ENCODE data around the gene VPS26C. TPM values are rescaled to one million over a fixed set of nuclear protein-coding genes. Genes with fewer than 3 reads are reported as not detected.

VPS26C gene
- total and polyA plus RNA-seq, 5 experiments from 2014 or later = 60.1 to 77.8 (median 72.7) TPM

- ATAC-seq (no peak), DNase-seq (no peak)
- Mint-ChIP-seq H3K36me3 (peaks cover 0 to 7% (median 1%) of the 10 kb centered on the region in 3 donors), H3K27ac (peak overlapping the region in 7 of 10 donors; percentile 13 to 94 (median 35)), H3K4me1 (peaks cover 7 to 60% (median 38%) of the 10 kb centered on the region in 4 donors), H3K27me3 (no peaks in the 10 kb centered on the region), H3K9me3 (no peaks in the 10 kb centered on the region), H3K4me3 (peak overlapping the region in 2 of 10 donors; percentile 19 to 41)
- POLR2A ChIA-PET = interaction anchor here (0.7 to 2.5 kb wide), 3 partner anchors 8 to 861 kb away, joined by 3 to 13 read pairs (median 3); partner anchors contain the start of gene VPS26C
These were observed 7.7 kb downstream of the VPS26C start for GRCh38 chr21:37259426-37259825.

- DNase-seq (peak; percentile 66 to 88 (median 76)), ATAC-seq (peak; percentile 80 to 81)
- H3K27ac Mint-ChIP-seq = peak overlapping the region; percentile 90 to 97 (median 94)
- POLR2A ChIA-PET = interaction anchor here (0.7 to 2.5 kb wide), 4 partner anchors 9 to 862 kb away, joined by 3 to 13 read pairs (median 4); partner anchors contain the start of gene VPS26C
- no peaks in the 10 kb centered on the region for H3K9me3 Mint-ChIP-seq
- H3K36me3 Mint-ChIP-seq = peaks cover 0 to 10% (median 1%) of the 10 kb centered on the region in 3 donors
- no peaks in the 10 kb centered on the region for H3K27me3 Mint-ChIP-seq
- peaks cover 12 to 54% (median 37%) of the 10 kb centered on the region in 4 donors for H3K4me1 Mint-ChIP-seq
- peak overlapping the region; percentile 80 to 94 (median 90) for H3K4me3 Mint-ChIP-seq
These were observed 8.9 kb downstream of the VPS26C start for GRCh38 chr21:37257967-37258877.

DNA sequence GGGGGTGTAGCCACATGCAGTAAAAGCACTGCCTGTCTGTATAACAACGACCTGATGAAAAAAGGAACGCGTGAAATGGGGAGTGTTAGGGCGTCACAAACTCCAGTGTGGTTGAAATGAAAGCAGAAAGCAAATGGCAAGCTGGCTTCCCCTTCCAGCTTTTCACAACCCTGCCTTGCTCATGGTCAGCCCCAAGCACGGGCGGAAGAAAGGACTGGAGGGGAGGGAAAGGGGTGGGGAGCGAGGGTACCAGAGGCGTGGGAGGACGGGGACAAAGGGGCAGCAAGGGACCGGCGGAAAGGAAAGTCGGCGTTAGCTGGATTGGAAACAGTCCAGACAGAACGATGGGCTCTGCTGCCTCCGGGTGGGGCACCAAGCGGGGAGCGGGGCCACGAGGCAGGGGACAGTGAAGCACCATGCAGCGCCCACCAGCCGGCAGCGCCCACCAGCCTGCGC is 9.6 kb downstream of the VPS26C start:
- peak; percentile 41 to 66 for ATAC-seq
- Mint-ChIP-seq H3K4me1 (peaks cover 14 to 54% (median 41%) of the 10 kb centered on the region in 4 donors), H3K27ac (peak overlapping the region; percentile 17 to 96 (median 90)), H3K9me3 (no peaks in the 10 kb centered on the region), H3K27me3 (no peaks in the 10 kb centered on the region), H3K36me3 (peaks cover 0 to 10% (median 0%) of the 10 kb centered on the region in 3 donors), H3K4me3 (peak overlapping the region; percentile 80 to 94 (median 90))
- peak in 6 of 10 donors; percentile 5 to 54 (median 37) for DNase-seq
- POLR2A ChIA-PET = interaction anchor here (0.6 to 2.5 kb wide), 3 partner anchors 9 to 1276 kb away, joined by 3 to 13 read pairs (median 4); partner anchors contain the start of gene VPS26C

GRCh38 chr21:37253991-37254390 is 13.1 kb downstream of the VPS26C start:
- POLR2A ChIA-PET = no interaction called here
- peaks cover 18 to 65% (median 59%) of the 10 kb centered on the region in 4 donors for H3K4me1 Mint-ChIP-seq
- H3K27me3 Mint-ChIP-seq = no peaks in the 10 kb centered on the region
- H3K9me3 Mint-ChIP-seq = no peaks in the 10 kb centered on the region
- peak overlapping the region in 3 of 10 donors; percentile 45 to 83 (median 79) for H3K27ac Mint-ChIP-seq
- H3K4me3 Mint-ChIP-seq = no peak overlapping the region
- peaks cover 0 to 10% (median 0%) of the 10 kb centered on the region in 3 donors for H3K36me3 Mint-ChIP-seq
- DNase-seq = no peak
- ATAC-seq = no peak

DNA sequence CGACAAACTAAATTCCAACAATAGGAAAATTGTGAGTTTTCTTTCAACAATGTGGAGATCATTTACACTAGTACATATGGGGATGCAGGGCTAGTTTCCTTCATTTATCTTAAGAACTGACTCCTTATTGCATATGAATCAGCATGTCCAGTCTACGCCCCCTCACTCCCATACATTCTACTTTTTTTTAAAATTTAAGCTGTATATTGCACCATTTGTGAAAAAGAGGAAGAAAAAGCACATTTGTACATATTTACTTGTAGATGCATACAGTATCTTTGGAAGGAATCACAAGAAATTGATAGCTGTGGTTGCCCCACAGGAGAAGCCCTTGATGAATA is 15.9 kb downstream of the VPS26C start:
- DNase-seq = no peak
- no peak overlapping the region for H3K4me3 Mint-ChIP-seq
- H3K27me3 Mint-ChIP-seq = no peaks in the 10 kb centered on the region
- peaks cover 23 to 64% (median 55%) of the 10 kb centered on the region in 4 donors for H3K4me1 Mint-ChIP-seq
- POLR2A ChIA-PET = interaction anchor here (0.6 to 0.7 kb wide), 2 partner anchors 368 to 953 kb away, joined by 3 to 4 read pairs; no protein-coding TSS in a partner anchor
- no peak overlapping the region for H3K27ac Mint-ChIP-seq
- no peaks in the 10 kb centered on the region for H3K9me3 Mint-ChIP-seq
- ATAC-seq = no peak
- peaks cover 0 to 5% (median 0%) of the 10 kb centered on the region in 3 donors for H3K36me3 Mint-ChIP-seq

DNA sequence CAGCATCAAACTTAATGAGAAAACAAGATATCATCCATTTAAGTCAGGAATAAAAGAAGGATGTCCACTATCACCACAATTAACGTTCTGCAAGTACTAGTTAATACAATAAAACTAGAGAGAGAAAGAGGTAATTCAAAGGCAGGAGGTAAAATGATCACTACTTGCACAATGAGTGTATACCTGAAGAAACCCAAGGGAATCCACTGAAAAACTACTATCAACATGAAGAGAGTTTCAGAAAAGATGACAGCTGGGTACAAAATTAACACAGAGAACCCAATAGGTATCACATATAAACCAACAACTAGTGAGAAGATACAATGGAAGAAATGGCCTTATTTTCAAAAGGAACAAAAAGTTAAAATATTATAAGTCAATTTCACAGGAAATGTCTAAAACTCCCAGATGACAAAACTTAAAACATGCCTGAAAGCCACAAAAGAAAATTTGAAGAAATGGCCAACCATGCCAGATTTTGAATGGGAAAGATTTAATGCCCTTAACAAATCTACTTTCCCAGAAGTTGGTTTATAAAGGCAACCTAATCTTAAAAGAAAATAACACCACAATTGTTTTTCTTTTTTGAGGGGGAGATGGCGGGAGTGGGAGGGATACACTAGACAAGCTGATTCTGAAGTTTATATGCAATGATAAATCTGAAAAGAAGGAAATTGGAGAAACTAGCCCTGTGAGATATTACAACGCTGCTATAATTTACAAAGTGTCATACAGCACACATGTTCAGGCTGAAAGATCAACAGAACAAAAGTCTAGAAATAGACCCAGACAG is 17.8 kb downstream of the VPS26C start:
- POLR2A ChIA-PET = no interaction called here

DNA sequence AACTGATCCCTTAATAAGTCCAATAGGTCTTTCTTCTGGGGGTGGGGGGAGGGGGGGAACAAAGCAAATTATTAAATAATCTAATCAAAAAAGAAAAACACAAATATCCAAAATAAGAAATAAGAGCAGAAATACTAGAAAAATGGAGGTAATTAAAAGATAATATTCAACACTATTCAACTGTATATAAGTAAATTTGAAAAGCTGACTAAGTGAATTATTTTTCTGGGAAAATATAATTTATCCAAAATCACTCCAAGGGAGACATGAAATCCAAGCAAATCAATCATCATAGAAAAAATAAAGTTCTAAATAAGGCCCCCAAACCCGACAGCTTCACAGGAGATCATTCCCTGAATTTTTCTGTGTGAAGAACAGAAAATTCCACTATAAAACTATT is 18.8 kb downstream of the VPS26C start:
- Mint-ChIP-seq H3K4me3 (no peak overlapping the region), H3K27ac (no peak overlapping the region), H3K9me3 (no peaks in the 10 kb centered on the region), H3K4me1 (peaks cover 41 to 81% (median 72%) of the 10 kb centered on the region in 4 donors), H3K36me3 (peaks cover 0 to 6% (median 0%) of the 10 kb centered on the region in 3 donors), H3K27me3 (no peaks in the 10 kb centered on the region)
- POLR2A ChIA-PET = no interaction called here
- ATAC-seq = no peak
- DNase-seq = no peak

More for the DNA sequence above, 17.8 kb downstream of the VPS26C start:
- no peak for DNase-seq
- H3K9me3 Mint-ChIP-seq = no peaks in the 10 kb centered on the region
- H3K27ac Mint-ChIP-seq = peak overlapping the region in 4 of 10 donors; percentile 3 to 31 (median 9)
- no peaks in the 10 kb centered on the region for H3K27me3 Mint-ChIP-seq
- ATAC-seq = no peak
- peaks cover 0 to 9% (median 0%) of the 10 kb centered on the region in 3 donors for H3K36me3 Mint-ChIP-seq
- peaks cover 37 to 81% (median 68%) of the 10 kb centered on the region in 4 donors for H3K4me1 Mint-ChIP-seq
- peak overlapping the region in 2 of 10 donors; percentile 20 to 39 for H3K4me3 Mint-ChIP-seq

DNA sequence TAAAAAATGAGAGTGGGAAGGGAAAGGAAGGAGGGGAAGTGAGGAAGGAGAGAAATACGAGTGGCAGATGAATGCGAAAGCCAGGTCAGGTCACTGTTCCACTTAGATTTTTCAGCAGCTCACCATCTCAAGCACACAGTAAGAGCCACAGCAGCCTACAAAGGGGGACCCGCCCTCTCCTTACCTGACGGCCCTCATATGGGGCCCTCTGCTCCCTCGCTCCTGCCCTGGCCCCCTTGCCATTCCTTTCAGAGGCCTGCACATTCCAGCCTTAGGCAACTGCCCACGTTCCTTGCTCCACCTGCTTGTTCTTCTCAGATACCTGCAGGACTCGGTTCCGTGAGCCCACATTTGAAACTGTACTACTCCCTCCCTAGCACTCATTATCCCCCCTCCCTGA is 22.0 kb downstream of the VPS26C start:
- ATAC-seq = peak in 1 of 2 donors; percentile 20
- peaks cover 0 to 18% (median 0%) of the 10 kb centered on the region in 3 donors for H3K36me3 Mint-ChIP-seq

GRCh38 chr21:37244501-37245095 is 22.5 kb downstream of the VPS26C start:
- ATAC-seq = peak; percentile 60 to 77
- POLR2A ChIA-PET = interaction anchor here (0.5 to 1.4 kb wide), 2 partner anchors 12 to 18 kb away, joined by 3 read pairs; no protein-coding TSS in a partner anchor

More for the DNA sequence above, 22.0 kb downstream of the VPS26C start:
- POLR2A ChIA-PET = no interaction called here
- no peak for DNase-seq
- H3K4me3 Mint-ChIP-seq = peak overlapping the region; percentile 8 to 76 (median 67)
- H3K27me3 Mint-ChIP-seq = no peaks in the 10 kb centered on the region
- H3K9me3 Mint-ChIP-seq = no peaks in the 10 kb centered on the region
- H3K27ac Mint-ChIP-seq = peak overlapping the region in 9 of 10 donors; percentile 75 to 91 (median 79)
- H3K4me1 Mint-ChIP-seq = peaks cover 45 to 72% (median 68%) of the 10 kb centered on the region in 4 donors

GRCh38 chr21:37243961-37244360 is 23.2 kb downstream of the VPS26C start:
- POLR2A ChIA-PET = interaction anchor here (0.5 to 1.4 kb wide), 3 partner anchors 11 to 23 kb away, joined by 3 read pairs; partner anchors contain the start of gene VPS26C
- no peak for ATAC-seq
- Mint-ChIP-seq H3K36me3 (peaks cover 0 to 28% (median 0%) of the 10 kb centered on the region in 3 donors), H3K4me3 (peak overlapping the region in 3 of 10 donors; percentile 10 to 76 (median 71)), H3K4me1 (peaks cover 41 to 66% (median 63%) of the 10 kb centered on the region in 4 donors), H3K27me3 (no peaks in the 10 kb centered on the region), H3K27ac (peak overlapping the region in 8 of 10 donors; percentile 17 to 91 (median 80)), H3K9me3 (no peaks in the 10 kb centered on the region)
- no peak for DNase-seq

More at GRCh38 chr21:37244501-37245095, 22.5 kb downstream of the VPS26C start:
- Mint-ChIP-seq H3K27me3 (no peaks in the 10 kb centered on the region), H3K4me3 (peak overlapping the region; percentile 8 to 76 (median 67)), H3K36me3 (peaks cover 0 to 23% (median 0%) of the 10 kb centered on the region in 3 donors), H3K27ac (peak overlapping the region; percentile 17 to 91 (median 80)), H3K9me3 (no peaks in the 10 kb centered on the region), H3K4me1 (peaks cover 44 to 68% (median 64%) of the 10 kb centered on the region in 4 donors)
- DNase-seq = peak in 2 of 10 donors; percentile 15 to 23

- no peaks in the 10 kb centered on the region for H3K9me3 Mint-ChIP-seq
- H3K4me3 Mint-ChIP-seq = no peak overlapping the region
- peak overlapping the region in 5 of 10 donors; percentile 36 to 76 (median 40) for H3K27ac Mint-ChIP-seq
- ATAC-seq = no peak
- peaks cover 45 to 74% (median 66%) of the 10 kb centered on the region in 4 donors for H3K4me1 Mint-ChIP-seq
- peaks cover 0 to 51% (median 5%) of the 10 kb centered on the region in 3 donors for H3K36me3 Mint-ChIP-seq
- no peak for DNase-seq
- no peaks in the 10 kb centered on the region for H3K27me3 Mint-ChIP-seq
- POLR2A ChIA-PET = no interaction called here
These were observed 25.7 kb downstream of the VPS26C start for GRCh38 chr21:37241426-37241825.

All from naive thymus-derived CD8-positive, alpha-beta T cell (primary cell).